Osteoblast (primary cell): ENCODE data around the gene PTP4A2. TPM values are rescaled to one million over a fixed set of nuclear protein-coding genes. Genes with fewer than 3 reads are reported as not detected.

Source experiments
- DNase-seq: peaks from one replicate; pipeline ENCODE4 v3.0.0; 2011; ENCODE audit warnings: low spot score, mixed read lengths; ENCODE audit not compliant: insufficient read length; ENCODE audit errors: missing footprints
- H2AFZ ChIP-seq: 2 replicates; pipeline ENCODE4 v1.6.0; 2011; ENCODE audit warnings: mild to moderate bottlenecking, low read length
- H3K27ac ChIP-seq: 2 replicates; pipeline ENCODE4 v1.5.1; 2011; ENCODE audit warnings: mild to moderate bottlenecking, low read depth, low read length, moderate library complexity
- H3K27me3 ChIP-seq: 2 replicates; pipeline ENCODE4 v1.6.0; 2012; ENCODE audit warnings: mild to moderate bottlenecking, control low read depth, inconsistent platforms, low read length, moderate library complexity; ENCODE audit not compliant: insufficient read depth
- H3K36me3 ChIP-seq: 2 replicates; pipeline ENCODE4 v1.5.1; 2011; ENCODE audit warnings: mild to moderate bottlenecking, low read length, control low read depth, moderate library complexity; ENCODE audit not compliant: insufficient read depth
- H3K4me1 ChIP-seq: 2 replicates; pipeline ENCODE4 v1.5.1; 2011; ENCODE audit warnings: mild to moderate bottlenecking, low read length, control low read depth, moderate library complexity; ENCODE audit not compliant: insufficient read depth
- H3K4me2 ChIP-seq: 2 replicates; pipeline ENCODE4 v1.6.0; 2011; ENCODE audit warnings: mild to moderate bottlenecking, low read length; ENCODE audit not compliant: insufficient read depth
- H3K4me3 ChIP-seq: fragments of 200-600 bp; sonication (generic); 3 replicates; pipeline ENCODE4 v1.5.1; 2012; ENCODE audit warnings: mild to moderate bottlenecking, low read length, inconsistent platforms; ENCODE audit not compliant: insufficient read depth
- H3K79me2 ChIP-seq: 2 replicates; pipeline ENCODE4 v1.6.0; 2012; ENCODE audit warnings: mild to moderate bottlenecking, low read length, control low read depth, inconsistent platforms; ENCODE audit not compliant: insufficient read depth
- H3K9me3 ChIP-seq: 2 replicates; pipeline ENCODE4 v1.5.1; 2011; ENCODE audit warnings: low read depth, low read length, control low read depth
- H4K20me1 ChIP-seq: 2 replicates; pipeline ENCODE4 v1.6.0; 2012; ENCODE audit warnings: mild to moderate bottlenecking, low read length, control low read depth; ENCODE audit not compliant: insufficient read depth
- CTCF ChIP-seq: IDR thresholded peaks from 2 replicates; pipeline ENCODE4 v1.5.1; 2011; ENCODE audit warnings: mild to moderate bottlenecking, low read depth, low read length, moderate library complexity; ENCODE audit errors: extremely low read depth
- total RNA-seq: library from RNA; depleted of rRNA; stranded (reverse); fragments of >200 nt; gene quantifications from 2 replicates; pipeline ENCODE4 v1.2.3, GENCODE V29; 2012

PTP4A2 gene
- total RNA-seq, 1 donor = 539 TPM

- Histone ChIP-seq H3K79me2 (peaks cover 64% of the 10 kb centered on the region), H4K20me1 (peaks cover 57% of the 10 kb centered on the region), H2AFZ (no peak overlapping the region)
Measured at GRCh38 chr1:31909691-31910090, 28.5 kb downstream of the PTP4A2 start.

GRCh38 chr1:31906557-31906956, 31.6 kb downstream of the PTP4A2 start:
- peaks cover 33% of the 10 kb centered on the region for H4K20me1 ChIP-seq
- no peak for DNase-seq
- no peaks in the 10 kb centered on the region for H3K9me3 ChIP-seq
- no peak overlapping the region for H3K27ac ChIP-seq
- peaks cover 33% of the 10 kb centered on the region for H3K79me2 ChIP-seq
- no peaks in the 10 kb centered on the region for H3K4me1 ChIP-seq
- no peaks in the 10 kb centered on the region for H3K27me3 ChIP-seq
- no peak for TF ChIP-seq CTCF
- no peak overlapping the region for H2AFZ ChIP-seq
- H3K4me2 ChIP-seq = no peak overlapping the region
- H3K36me3 ChIP-seq = peaks cover 64% of the 10 kb centered on the region
- no peak overlapping the region for H3K4me3 ChIP-seq

More at GRCh38 chr1:31909691-31910090, 28.5 kb downstream of the PTP4A2 start:
- Histone ChIP-seq H3K4me3 (no peak overlapping the region), H3K27ac (no peak overlapping the region), H3K27me3 (no peaks in the 10 kb centered on the region), H3K36me3 (peaks cover 88% of the 10 kb centered on the region), H3K4me1 (no peaks in the 10 kb centered on the region), H3K4me2 (no peak overlapping the region), H3K9me3 (no peaks in the 10 kb centered on the region)
- DNase-seq = no peak
- TF ChIP-seq CTCF = no peak

GRCh38 chr1:31905681-31906080, 32.5 kb downstream of the PTP4A2 start:
- no peak for TF ChIP-seq CTCF
- peak; percentile 29 for DNase-seq
- H3K9me3 ChIP-seq = no peaks in the 10 kb centered on the region
- no peak overlapping the region for H3K4me2 ChIP-seq
- peaks cover 24% of the 10 kb centered on the region for H4K20me1 ChIP-seq
- peaks cover 56% of the 10 kb centered on the region for H3K36me3 ChIP-seq
- no peaks in the 10 kb centered on the region for H3K4me1 ChIP-seq
- no peaks in the 10 kb centered on the region for H3K27me3 ChIP-seq
- H3K4me3 ChIP-seq = no peak overlapping the region
- peaks cover 24% of the 10 kb centered on the region for H3K79me2 ChIP-seq
- H3K27ac ChIP-seq = no peak overlapping the region
- H2AFZ ChIP-seq = no peak overlapping the region

GRCh38 chr1:31905093-31905509, 33.1 kb downstream of the PTP4A2 start:
- H3K36me3 ChIP-seq = peaks cover 50% of the 10 kb centered on the region
- H3K79me2 ChIP-seq = peaks cover 18% of the 10 kb centered on the region
- no peak overlapping the region for H3K27ac ChIP-seq
- H3K4me3 ChIP-seq = no peak overlapping the region
- H3K4me2 ChIP-seq = no peak overlapping the region
- DNase-seq = no peak
- H3K9me3 ChIP-seq = no peaks in the 10 kb centered on the region
- no peak overlapping the region for H2AFZ ChIP-seq
- TF ChIP-seq CTCF = no peak
- H4K20me1 ChIP-seq = peaks cover 18% of the 10 kb centered on the region
- H3K27me3 ChIP-seq = no peaks in the 10 kb centered on the region
- no peaks in the 10 kb centered on the region for H3K4me1 ChIP-seq
